RPMI7951 (cell line): ENCODE data around the gene COX4I2. TPM values are rescaled to one million over a fixed set of nuclear protein-coding genes. Genes with fewer than 3 reads are reported as not detected.
A peak's percentile ranks its signal among the peaks of the same experiment; 100 is the strongest.
"Not testable (repeated sequence)": the region's sequence is repeated elsewhere in the genome, so short reads cannot be mapped to it uniquely, and the experiment has no call there.

Experiments
- DNase-seq: peaks from one replicate; pipeline ENCODE4 v3.0.0-alpha.2; 2012; ENCODE audit warnings: low read depth
- total RNA-seq: library from RNA; depleted of rRNA; stranded (reverse); fragments of >200 nt; shearing (Covaris generic); gene quantifications from 2 replicates; pipeline ENCODE4 v1.2.3, GENCODE V29; 2014

Gene COX4I2
- total RNA-seq, 1 experiment from 2014 or later, result not detected

GRCh38 chr20:31654534-31654933, 16.8 kb downstream of the COX4I2 start:
- no peak for DNase-seq

- peak; percentile 79 for DNase-seq
Observed at GRCh38 chr20:31661625-31662371, 24.1 kb downstream of the COX4I2 start.

GRCh38 chr20:31662372-31662854, 24.7 kb downstream of the COX4I2 start:
- DNase-seq, result no peak

GRCh38 chr20:31663524-31663837, 25.8 kb downstream of the COX4I2 start:
- DNase-seq, result no peak

GRCh38 chr20:31663838-31664695, 26.4 kb downstream of the COX4I2 start:
- no peak for DNase-seq

GRCh38 chr20:31664696-31665354, 27.1 kb downstream of the COX4I2 start:
- no peak for DNase-seq

GRCh38 chr20:31665753-31666152, 28.0 kb downstream of the COX4I2 start:
- no peak for DNase-seq

- DNase-seq, result no peak
Observed at GRCh38 chr20:31666258-31667042, 28.7 kb downstream of the COX4I2 start.

- no peak for DNase-seq
Observed at GRCh38 chr20:31667315-31668285, 29.9 kb downstream of the COX4I2 start.

GRCh38 chr20:31668944-31669343, 31.2 kb downstream of the COX4I2 start:
- not testable (repeated sequence) for DNase-seq

GRCh38 chr20:31669876-31670275, 32.2 kb downstream of the COX4I2 start:
- no peak for DNase-seq

- DNase-seq, result no peak
Observed at GRCh38 chr20:31670371-31671228, 32.9 kb downstream of the COX4I2 start.

- DNase-seq, result no peak
Observed at GRCh38 chr20:31671324-31671723, 33.6 kb downstream of the COX4I2 start.

- DNase-seq, result no peak
Observed at GRCh38 chr20:31673435-31673834, 35.7 kb downstream of the COX4I2 start.

GRCh38 chr20:31673943-31674463, 36.3 kb downstream of the COX4I2 start:
- no peak for DNase-seq

- peak; percentile 98 for DNase-seq
Observed at GRCh38 chr20:31674895-31675827, 37.4 kb downstream of the COX4I2 start.

GRCh38 chr20:31675828-31676608, 38.3 kb downstream of the COX4I2 start:
- peak; percentile 50 for DNase-seq
